ENCODE results near the gene SCT.

- TF ChIP-seq PPARA (CRISPR knock-in tag; IDR thresholded peaks at IDR 0.05; ENCODE audit: borderline replicate concordance) (no peak), OSR1 (CRISPR knock-in tag; IDR thresholded peaks at IDR 0.05) (no peak), GLIS3 (CRISPR knock-in tag; IDR thresholded peaks at IDR 0.05) (no peak), PATZ1 (CRISPR knock-in tag; IDR thresholded peaks at IDR 0.05; ENCODE audit: borderline replicate concordance) (no peak), POU6F1 (CRISPR knock-in tag; IDR thresholded peaks at IDR 0.05; ENCODE audit: borderline replicate concordance, low read depth) (no peak), ZFP30 (CRISPR knock-in tag; IDR thresholded peaks at IDR 0.05) (no peak), RARB (CRISPR knock-in tag; IDR thresholded peaks at IDR 0.05) (no peak), TCF4 (CRISPR knock-in tag; IDR thresholded peaks at IDR 0.05; ENCODE audit: borderline replicate concordance) (no peak), BACH2 (CRISPR knock-in tag; IDR thresholded peaks at IDR 0.05; ENCODE audit: borderline replicate concordance) (no peak), ZFP3 (CRISPR knock-in tag; IDR thresholded peaks at IDR 0.05) (no peak), ZC3H10 (CRISPR knock-in tag; IDR thresholded peaks at IDR 0.05) (no peak), ARNTL (CRISPR knock-in tag; IDR thresholded peaks at IDR 0.05; ENCODE audit: borderline replicate concordance, low read depth) (no peak)
Observed at GRCh38 chr11:621838-622237, 5.1 kb downstream of the SCT start.

Data from SK-N-SH treated with all-trans-retinoic acid at 6 μM for 48 hours (cell line).